GM15510 (cell line): ENCODE data around the gene PAX5.

Experiments
- POLR2A ChIP-seq: IDR thresholded peaks from 3 replicates; pipeline ENCODE4 v1.6.1; 2011; ENCODE audit warnings: borderline replicate concordance; ENCODE audit not compliant: insufficient read length; ENCODE audit errors: extremely low read depth

PAX5 gene

GRCh38 chr9:36820392-36820861, 213.6 kb downstream of the PAX5 start:
- no peak for TF ChIP-seq POLR2A

DNA sequence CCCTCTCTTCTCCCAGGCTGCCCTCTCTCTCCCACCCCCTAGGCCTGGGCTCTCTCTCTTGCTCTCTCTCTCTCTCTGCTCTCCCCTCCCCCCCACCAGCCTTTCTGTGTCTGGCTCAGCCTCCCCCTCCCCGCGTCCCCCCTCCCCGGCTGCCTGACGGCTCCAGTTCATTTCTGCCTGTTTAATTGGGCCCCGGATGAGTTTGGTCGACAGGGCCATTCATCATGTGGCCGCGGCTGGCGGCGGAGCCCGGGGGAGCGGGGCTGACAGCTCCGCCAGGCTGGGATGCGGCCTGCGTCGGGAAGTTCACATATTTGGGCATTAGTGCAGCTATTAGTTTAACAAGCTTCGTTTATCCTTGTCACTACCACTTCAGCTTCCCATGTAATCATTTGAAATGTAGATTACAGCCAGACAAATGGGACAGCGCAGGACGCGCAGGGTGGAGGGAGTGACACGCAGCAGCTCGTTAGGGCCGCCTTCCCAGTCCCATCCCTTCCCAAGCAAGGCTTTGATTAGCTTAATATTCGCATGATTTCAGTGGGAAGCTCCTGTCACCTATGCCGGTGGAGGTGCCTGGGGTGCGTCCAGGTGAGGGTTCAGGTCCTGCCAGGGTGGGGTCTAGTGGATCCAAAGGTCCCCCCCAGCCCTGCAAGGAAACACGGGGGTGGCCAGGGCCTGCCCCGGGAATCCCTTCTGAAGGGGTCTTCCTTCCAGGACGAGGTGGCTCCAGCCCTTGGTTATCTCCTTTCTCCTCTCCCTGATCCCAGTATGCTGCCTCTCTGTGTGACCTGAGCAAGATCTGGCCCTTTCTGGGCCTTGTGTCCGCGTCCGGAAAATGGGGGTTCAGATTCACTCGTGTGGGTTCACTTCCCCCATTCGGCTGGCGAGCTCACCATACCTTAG, 214.8 kb downstream of the PAX5 start:
- no peak for TF ChIP-seq POLR2A

- no peak for TF ChIP-seq POLR2A
These were observed 215.7 kb downstream of the PAX5 start for GRCh38 chr9:36818242-36818938.

- TF ChIP-seq POLR2A: no peak
These were observed 216.8 kb downstream of the PAX5 start for GRCh38 chr9:36817160-36817834.

DNA sequence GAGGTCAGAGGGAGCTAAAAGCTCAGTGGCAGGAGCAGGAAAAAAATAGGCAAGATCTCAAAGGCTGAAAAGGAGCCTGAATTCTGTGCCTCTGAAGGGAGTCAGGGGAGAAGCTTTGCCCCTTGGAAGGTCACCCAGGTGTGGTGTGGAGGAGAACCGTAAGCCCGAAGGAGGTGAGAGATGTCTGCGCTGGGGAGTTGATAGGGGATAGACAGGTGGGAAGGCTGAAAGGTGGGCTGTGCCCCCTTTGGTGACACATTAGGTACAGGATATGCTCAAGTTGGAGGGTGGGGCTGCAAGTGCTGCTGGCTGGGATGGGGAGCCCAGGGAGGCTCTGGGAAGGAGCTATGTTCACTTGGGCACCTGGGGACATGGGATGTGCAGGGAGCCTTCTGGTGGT, 217.7 kb downstream of the PAX5 start:
- TF ChIP-seq POLR2A: no peak

GRCh38 chr9:36815566-36816348, 218.3 kb downstream of the PAX5 start:
- no peak for TF ChIP-seq POLR2A

DNA sequence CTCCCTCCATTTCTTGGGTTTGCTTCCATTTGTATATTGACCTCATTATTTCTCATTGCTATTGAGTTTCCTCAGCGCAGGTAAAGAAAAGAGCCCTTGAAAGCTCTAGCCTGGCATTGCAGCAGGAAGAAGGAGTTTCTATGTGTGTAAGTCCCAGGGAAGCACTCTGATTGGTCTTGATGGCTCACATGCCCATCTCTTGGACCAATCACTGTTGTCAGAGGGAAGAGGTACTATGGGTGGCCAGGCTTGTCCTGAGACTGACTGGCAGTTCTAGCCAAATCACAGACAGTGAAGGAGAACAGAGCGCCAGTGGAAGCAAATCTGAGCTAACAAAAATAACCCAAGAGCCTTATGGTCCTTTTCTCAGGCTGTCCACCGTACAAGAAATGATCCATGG, 219.0 kb downstream of the PAX5 start:
- no peak for TF ChIP-seq POLR2A

GRCh38 chr9:36813154-36813553, 220.9 kb downstream of the PAX5 start:
- no peak for TF ChIP-seq POLR2A

DNA sequence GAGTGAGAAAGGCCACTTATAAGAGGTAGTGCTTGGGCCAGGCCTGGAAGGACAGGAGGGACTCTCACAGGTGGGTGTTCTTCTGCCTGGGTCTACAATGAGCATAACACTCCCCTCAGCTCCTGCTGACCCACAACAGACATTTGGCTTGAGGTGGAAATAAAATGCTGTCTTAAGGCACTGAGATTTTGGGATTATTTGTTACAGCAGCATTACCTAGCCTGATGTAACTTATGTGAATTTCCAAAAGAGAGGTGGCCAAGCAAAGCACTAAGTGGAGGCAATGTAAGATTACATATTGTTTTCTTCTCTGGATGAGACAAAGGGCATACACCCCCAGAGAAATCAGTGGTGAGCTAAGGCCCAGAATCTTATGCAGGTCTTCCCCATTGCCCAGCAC, 221.5 kb downstream of the PAX5 start:
- no peak for TF ChIP-seq POLR2A

DNA sequence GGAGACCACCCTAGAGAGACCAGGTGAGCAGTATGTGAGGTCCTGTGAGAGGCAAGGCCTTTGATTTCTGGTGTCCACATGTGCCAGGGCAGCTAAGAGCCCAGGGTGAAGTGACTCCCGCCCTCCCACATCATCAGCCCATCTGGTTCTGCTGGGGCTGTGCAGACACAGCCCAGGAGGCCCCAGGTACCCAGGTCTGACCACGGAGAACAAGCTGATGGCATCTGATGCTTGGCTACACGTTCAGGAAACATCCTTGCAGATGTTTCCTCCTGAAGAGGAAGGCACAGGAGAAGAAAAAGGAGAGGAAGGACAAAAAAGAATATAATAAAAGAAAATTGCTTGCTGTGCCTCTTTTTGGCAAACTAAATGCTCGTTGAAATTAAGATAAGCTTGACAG, 225.8 kb downstream of the PAX5 start:
- no peak for TF ChIP-seq POLR2A

GRCh38 chr9:36803961-36804360, 230.1 kb downstream of the PAX5 start:
- no peak for TF ChIP-seq POLR2A

GRCh38 chr9:36802201-36802920, 231.7 kb downstream of the PAX5 start:
- no peak for TF ChIP-seq POLR2A

DNA sequence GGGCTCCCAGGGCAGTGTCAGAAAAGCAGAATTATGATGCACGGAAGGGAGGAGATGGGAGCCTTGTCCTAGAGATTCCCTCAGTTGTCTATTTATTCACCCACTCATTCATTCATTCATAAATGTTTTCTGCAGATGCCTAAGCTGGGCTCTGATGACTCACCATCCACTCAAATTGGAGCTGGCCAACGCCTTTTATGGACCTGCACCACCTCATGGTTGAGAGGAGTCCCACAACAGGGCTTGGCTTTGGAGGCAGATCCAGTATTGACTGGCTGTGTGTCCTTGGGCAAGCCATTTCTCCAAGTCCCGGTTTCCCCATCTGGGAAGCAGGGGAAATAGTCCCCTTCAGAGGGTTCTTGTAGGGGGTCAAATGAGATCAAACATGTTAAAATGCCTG, 233.6 kb downstream of the PAX5 start:
- no peak for TF ChIP-seq POLR2A

DNA sequence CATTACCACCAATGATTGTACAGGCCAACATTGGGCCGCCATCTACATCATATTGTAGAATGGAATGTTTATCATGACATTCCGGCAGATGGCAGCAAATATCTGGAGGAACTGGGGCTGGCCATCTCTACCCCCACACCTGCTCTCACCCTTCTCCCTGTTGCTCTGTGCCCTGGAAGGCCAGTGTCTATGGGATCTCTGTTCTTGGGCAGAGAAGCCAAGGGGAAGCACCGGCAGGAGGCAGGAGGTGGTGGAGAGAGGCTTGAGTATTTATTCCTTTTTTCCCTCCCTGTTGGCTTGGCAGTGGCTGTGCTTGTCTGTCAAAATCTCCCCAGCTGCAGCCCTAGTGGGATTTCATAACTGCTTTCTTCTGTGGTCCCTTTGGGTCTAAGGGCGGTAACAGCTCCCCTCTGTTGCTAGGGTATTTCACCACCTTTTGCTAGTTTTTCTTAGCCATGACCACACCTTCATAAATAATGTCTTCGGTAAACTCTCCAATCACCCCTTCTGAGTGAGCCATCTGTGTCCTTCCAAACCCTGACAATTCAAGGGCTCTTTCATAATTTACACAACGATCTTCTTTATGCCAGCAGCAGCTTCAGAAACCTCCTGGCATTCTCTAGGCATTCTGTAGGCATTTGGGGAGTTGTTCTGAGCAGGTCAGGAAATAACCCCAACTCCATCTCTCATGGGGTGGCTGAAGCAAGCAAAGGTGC, 235.6 kb downstream of the PAX5 start:
- no peak for TF ChIP-seq POLR2A
